GM21737 (cell line): ENCODE results near the gene ARHGAP26.
A peak's percentile ranks its signal among the peaks of the same experiment; 100 is the strongest.

Source experiments
- ATAC-seq: cut with Tn5 transposase; IDR thresholded peaks from one replicate; pipeline ENCODE4 v1.9.1; 2021; ENCODE audit warnings: mild to moderate bottlenecking, moderate library complexity; ENCODE audit not compliant: unreplicated experiment

The ARHGAP26 gene

DNA sequence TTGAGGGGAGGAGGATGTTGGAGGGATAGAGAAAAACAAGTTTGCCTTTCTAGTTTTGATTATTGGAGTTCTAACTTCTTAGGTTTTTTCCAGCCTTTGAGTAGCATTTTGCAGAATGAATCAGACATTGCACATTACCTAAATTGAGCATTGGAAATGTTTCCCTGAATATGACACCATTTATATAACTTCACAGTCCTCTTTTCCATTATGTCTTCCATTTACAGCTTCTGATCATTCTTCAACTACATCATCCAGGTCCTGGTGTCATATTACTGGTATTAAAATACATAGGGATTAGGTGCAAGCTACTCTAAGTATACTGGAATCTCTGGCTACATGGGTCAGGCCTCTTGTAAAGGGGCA is 286.1 kb downstream of the ARHGAP26 start:
- no peak for ATAC-seq

DNA sequence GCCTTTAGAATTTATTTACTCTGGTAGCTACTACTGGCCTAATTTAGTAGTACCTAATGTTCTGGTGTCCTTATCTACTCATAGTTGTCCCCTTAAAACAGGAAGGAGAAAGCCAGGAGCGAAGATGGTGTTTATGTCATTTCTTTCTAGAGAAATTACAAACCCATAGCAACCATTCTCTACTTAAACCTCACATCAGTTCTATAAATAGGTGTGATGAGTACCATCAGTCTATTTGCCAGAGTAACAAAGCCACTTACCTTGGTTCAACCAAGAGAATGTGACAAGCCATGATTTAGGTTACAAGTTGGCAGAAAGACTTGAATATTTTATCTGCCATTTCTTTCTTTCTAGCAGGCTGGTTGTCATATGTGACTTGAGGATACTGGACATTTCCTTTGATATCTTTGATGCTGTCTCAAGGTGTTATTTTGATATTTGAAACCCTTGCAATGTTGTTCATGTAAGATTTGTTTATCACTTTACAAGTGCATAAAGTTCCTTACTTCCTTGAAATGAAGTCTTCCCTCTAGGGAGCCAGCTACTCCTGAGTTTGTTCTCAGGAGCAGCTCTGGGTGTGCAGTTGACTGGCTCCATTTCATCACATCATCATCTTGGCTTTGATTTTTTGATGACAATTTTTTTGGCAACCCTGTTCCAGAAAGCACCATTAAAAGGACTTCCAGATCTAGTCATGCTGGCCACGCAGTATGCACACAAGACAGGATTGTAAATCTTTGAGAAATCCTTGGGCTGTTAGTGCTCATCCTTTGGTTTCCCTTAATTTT is 286.8 kb downstream of the ARHGAP26 start:
- no peak for ATAC-seq

DNA sequence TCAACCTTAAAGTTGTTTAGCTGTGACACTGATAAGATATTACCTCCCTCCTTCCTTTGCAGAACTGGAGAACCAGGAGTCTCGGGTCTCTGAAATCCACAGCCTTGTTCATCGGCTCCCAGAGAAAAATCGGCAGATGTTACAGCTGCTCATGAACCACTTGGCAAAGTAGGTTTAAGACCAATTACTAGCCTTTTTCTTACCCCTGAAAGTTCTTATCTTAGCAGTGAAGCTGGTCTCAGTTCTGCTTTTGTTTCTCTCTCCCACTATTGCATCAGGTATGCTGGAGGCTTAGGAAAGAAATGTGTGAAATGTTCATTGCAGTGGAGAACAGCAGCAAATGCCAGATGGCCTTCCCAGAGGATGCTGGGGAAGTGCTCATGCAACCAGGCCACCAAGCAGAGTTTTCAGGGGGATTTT is 287.4 kb downstream of the ARHGAP26 start:
- peak; percentile 41 for ATAC-seq

DNA sequence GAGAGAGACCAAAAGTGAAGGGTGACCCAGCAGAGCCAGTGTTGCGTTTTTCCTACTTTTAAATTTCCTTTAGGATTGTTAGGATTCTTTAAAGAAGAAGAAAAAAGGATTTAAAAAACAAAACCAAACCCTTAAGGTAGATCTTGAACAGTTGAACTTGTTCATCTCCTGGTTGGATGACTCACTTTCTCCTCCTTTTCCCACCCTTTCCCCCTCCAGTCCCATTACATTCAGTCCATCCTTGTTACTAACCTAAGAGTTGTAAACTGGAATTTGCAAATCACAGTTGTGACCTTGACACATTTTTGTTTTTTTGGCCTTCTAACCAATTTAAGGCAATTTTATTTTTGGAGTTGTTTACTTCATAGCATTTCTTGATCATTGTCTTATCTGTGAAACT is 289.2 kb downstream of the ARHGAP26 start:
- no peak for ATAC-seq

DNA sequence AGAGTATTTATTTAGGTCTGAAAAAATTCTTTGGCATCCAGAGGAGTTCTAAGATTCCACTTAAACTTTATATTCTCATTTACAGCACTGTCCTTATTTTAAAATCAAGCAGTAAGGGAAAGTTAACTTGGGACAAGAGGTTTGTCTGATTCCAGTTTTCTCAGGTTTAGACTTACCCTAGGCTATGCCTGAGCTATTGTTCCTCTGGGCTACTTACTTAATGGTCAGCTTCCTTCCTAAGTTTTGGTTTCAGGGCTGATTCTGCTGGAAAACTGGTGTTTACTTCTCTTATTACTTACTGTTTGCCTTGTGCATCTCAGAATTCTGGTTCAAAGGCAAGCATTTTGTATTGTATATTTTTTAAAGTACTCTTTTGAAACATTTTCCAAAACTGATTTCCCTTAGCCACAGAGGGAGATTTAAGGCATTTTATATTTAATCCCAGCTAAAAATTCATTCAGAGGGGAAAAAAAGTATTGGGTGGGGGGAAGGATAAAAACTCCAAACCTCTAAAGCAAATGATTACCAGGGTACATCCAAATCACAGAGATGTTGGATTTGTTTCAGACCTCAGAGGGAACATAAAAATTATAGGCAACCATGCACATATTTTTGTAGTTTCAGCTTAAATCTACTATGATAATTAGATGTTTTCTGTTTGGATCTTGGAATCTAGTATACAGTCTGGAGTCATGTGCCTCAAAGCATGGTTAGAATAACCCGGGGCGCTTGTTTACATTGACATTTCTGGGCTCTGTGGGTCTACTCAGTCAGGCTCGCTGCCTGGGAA is 290.0 kb downstream of the ARHGAP26 start:
- no peak for ATAC-seq

DNA sequence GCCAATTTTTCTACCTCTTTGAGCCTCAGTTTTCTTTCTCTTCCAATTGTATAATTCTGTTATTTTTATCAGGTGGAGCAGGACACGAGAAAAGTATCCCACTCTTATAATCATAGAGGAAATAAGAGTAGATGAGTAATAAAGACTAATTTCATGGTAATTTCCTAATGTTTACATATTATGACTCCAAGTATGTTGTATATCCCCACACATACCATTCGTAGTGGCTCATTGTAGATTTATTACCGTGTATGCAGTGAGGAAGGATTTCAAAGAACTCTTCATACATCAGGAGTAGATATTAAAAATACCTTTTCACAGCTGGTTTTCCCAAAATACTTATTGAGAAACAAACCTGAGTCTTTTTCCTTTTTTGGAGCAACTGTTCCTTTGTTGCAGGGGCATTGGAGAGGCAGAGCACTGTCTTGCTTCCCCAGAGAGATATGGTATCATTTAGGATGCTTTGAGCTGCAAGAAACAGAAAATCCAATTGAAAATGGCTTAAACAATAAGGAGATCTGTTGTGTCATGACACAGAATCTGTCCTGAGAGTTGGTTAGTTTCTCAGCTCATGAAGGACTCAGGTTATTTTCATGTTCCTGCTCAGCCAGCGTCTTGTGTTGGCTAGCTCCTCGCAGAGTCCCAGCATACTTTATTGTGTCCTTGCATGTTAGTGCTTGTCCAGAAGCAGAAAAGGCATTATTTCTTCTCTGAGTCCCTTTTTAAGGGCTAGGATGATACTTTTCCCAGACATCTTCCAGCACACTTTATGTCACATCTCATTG is 291.2 kb downstream of the ARHGAP26 start:
- ATAC-seq, result no peak

DNA sequence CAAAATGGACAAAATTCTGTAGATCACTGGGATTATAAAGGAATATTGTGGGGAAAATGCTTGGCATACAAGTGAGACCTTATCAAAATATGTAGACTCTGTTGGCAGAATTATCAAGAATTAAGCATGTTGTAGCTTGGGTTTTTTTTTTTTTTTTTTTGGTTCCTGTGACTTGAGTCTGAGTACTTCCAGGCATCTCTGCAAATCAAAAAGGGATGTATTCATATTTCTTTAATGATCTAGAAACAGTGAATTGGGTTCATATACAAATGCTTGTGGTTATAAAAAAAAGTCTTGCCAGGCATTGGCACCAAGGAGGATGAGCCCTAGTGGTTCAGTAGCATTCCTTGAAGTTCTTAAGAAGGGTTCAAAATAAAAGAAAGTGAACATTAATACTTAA is 292.2 kb downstream of the ARHGAP26 start:
- no peak for ATAC-seq

DNA sequence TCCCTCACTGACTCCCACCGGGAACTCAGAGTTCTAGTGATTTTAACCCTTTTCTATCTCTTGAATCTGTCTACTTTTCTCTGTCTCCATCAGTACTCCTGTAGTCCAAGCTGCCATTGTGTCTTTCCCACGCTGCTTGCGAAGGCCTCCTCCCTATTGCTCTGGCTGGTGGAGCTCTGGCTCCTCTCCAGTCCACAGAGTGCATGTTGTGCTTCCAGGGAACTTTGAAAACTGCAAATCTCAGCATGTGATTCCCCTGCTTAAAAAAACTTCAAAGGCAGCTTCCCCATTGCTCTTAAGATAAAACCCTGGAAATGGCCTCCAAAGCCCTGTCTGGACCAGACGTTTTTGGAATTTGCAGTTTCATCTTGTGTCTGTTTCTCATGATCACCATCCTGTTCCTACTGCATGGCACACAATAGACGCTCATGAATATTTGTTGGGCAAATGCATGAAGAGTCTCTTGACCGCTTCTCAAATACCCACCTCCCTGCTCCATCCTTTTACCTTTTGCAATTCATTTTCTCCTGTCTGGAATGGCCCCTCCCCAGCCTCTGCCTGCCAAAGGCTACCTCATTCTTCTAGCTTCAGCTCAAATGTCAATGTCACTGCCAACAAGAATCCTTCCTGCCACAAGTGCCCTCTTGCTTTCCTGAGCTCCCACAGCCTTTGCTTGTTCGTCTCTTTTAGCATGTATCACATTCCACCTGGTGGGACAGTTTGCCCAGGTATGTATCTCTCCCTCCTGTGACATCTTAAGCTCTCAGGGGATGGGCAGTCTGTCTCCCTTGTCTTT is 293.2 kb downstream of the ARHGAP26 start:
- no peak for ATAC-seq

DNA sequence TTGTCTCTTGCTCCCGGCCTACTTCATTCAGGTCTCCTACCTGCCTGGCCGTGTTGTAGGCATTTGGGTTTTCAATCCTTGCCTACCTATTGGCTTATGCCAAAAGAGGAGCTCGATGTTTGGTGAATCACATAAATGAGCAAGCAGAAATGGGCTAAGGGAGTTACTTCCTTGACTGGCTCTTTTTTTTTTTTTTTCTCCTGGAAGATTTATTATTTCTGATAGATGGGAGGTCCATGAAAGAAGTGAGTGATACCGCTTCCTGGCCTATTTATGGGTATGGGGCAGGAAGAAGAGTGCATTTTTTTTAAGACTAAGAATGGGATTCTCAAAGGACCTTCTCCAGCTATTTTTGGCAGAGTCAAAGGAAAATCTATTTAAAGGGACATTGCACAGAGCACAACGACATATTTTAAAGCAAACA is 294.1 kb downstream of the ARHGAP26 start:
- ATAC-seq, result no peak

DNA sequence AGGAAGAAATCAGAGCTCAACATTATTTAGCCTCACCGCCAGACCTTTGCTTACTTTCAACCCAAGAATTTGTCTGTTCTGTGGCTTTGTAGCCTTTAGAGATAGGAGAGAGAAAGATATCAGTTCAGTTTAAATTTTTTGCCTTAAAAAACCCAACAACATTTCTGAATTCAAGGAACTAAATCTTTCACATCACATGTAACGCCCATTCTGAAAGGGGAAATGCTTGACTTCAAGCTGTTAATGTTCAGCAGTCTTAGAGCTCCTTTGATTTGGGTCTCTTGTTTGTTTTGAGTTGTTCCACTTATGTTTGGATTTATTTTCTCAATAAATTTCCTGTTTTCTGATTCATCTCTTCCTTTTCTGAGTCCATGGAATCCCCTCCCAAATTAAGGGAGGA is 294.5 kb downstream of the ARHGAP26 start:
- ATAC-seq, result no peak

DNA sequence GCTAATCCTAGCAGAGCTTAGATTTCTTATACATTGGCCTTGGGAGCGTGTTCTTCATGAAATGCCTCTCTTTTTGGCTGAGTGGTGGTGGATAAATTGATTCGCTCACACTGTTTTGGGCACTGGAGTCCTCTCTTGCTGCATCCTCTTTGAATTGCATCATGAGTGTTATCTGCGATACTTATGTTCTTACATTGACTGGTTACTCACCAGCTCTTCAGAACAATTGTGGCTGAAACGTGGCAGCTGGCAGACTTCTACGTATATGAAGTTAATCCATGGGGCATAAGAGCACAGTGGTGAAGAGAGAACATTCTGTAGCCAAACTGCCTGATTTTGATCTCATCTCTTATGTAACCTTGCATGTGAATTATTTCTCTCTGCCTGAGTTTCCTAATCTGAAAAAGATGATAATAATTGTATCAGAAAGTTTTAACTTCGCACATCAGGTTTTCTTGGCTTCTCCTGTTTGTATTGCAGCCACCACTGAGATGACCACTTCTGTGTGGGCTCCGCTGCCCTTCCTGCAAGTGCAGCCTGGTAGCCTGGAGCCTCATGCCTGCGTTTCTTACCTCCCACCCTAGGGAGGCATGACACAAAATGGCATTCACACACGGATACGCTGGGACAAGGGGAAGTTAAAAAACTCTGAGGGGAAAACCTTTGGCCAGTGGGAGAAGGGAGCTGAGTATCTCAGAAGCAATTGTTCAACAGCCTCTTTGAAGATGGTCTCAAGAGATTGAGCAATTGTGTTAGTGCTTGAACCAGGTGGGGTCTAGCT is 295.2 kb downstream of the ARHGAP26 start:
- no peak for ATAC-seq

DNA sequence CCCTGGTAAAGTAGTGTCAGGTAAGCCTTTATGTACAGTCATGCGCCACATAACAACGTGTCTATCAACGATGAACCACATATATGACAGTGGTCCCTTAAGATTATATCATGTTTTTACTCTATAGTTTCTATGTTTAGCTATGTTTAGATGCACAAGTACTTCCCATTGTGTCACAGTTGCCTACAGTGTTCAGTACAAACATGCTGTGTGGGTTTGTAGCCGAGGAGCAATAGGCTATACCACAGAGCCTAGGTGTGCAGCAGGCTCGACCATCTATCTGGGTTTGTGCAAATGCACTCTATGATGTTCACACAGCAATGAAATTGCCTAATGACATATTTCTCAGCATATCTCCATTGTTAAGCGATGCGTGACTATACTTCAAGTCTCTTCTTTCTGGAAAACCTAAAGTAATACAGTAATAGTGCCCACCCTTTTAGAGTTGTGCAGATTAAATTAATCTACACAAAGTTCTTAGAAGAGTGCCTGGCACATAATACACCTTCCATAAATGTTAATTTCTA is 295.9 kb downstream of the ARHGAP26 start:
- no peak for ATAC-seq

DNA sequence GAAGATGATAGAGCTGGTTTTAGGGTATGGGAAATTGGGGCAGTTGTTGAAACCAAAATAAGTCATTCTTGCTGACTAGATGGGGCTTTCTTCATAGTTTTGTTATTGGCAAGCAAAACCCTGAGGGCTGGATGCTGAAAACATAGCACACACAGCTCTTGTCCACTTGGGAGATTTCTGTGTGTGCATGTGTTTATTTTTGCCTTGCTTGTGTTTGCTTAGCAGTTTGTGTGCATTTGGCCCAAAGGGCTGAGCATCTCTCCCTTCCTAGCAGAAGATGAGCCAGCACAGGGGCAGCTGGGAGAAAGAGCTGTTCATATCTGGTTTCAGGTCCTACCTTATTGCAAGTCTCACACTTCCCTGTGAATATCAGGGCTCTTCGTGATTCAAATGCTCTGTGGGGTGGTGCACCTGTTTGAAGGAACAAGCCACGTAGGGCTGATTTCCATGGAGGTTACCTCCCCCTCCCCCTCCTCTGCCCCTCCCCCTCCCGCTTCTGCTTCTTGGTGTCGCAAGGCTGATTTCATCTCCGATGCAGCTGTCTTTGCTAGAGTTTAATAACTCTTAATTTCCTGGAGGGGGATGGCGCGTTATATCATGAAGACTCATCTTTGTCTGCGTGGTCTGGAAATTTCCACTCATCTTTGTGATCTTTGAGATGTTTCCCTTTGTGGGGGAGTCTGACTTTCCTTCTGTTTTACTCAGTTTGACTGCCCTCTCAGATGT is 296.5 kb downstream of the ARHGAP26 start:
- peak; percentile 62 for ATAC-seq

DNA sequence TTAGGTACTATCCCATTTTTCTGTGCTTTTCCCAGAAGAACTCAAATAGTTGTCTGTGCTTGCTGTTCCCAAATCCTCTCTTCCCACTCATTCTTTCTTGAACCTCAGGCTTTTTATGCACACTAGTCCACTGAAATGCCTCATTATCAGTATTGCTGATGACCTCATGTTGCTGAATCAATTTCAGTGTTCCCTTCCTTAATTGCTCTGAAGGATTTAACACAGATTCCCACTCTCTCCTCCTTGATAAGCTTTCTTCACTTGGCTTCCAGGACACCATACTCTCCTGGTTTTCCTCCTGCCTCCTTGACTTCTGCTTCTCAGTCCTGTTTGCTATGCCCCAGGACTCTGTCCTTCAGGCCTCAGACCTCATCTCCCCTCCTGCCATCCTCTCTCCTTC is 298.5 kb downstream of the ARHGAP26 start:
- ATAC-seq, result no peak

DNA sequence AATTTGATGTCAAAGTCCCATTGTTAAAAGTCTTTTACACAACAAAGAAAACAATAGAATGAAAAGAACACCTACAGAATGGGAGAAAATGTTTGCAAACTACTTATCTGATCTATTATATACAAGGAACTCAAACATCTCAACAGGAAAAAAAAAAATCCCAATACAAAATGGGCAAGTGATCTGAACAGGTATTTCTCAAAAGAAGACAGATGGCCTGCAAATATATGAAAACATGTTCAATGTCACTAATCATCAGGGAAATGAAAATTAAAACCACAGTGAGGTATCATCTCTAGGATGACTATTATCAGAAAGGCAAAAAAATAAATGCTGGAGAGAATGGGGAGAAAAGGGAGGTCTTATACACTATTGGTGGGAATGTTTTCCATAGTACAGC is 301.8 kb downstream of the ARHGAP26 start:
- no peak for ATAC-seq

DNA sequence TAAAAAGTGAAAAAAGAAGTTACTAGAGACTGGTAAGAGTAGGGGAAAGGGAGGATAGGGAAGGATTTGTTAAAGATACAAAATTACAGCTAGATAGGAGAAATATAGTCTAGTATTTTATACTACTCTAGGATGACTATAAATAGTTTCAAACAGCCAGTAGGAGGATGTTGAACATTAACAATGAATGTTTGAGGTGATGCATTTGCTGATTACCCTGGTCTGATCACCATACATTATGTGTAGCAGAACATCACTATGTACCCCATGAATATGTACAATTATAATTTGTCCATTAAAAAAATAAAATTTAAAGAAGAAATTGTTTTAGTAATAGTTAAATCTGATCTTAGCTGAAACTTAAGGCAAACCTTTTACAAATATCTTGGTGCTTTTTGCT is 302.6 kb downstream of the ARHGAP26 start:
- no peak for ATAC-seq

DNA sequence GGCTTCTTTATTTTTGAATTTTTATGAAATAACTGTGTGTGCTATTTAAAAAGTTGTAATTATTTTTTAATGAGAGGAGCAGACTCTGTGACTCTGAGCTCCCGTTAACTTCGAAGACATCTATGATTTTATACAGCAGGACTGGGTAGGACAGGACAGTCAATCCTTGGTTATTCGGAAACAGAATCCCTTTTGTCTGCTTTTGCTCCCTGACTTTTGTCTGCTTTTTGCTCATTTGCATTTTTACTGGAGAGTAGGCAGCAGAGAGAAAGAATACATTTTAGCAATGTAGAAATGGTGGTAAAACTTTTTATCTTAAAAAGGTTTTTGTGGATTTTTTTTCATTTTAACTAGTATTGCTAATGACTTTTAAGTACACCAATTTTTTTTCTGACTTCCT is 303.6 kb downstream of the ARHGAP26 start:
- ATAC-seq, result no peak

DNA sequence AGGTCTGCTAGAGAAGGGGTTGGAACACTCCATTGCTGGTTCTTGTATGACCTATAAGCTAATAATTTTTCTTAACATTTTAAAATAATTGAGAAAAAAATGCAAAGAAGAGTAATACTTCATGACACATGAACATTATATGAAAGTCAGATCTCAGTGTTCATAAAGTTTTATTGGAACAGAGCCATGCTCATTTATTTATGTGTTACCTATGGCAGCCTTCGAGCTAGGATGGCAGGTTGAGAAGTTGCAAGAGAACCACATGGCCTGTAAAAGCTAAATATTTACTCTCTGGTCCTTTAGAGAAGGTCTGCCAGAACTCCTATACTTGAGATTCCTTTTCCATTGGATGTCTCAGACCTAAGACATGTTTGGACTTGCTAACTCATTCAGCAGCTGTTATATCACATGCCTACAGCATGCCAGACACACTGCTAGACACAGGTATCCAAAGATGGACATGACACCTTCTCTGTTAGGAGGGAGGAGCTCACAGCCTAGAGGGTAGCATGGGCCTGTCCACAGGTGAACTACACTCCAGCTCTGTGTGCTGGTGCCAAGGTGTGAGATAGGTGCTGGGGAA is 304.3 kb downstream of the ARHGAP26 start:
- ATAC-seq, result no peak

DNA sequence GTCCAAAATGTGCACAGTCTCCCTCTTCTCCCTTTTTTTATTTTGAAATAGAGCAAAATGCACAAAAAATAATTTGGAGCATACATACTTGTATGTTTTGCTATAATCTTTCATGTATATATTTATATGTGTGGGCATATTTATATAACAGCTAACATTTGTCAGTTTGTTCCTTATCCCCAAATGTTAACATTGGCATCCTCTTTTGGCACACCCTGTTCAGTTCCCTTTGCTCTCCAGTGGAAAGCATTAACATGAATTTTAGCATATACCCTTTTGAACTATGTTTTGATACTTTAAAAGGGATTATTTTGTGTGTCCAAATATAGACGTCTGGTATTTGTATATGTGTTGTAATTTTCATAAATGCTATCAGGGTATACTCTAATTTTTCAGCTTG is 306.2 kb downstream of the ARHGAP26 start:
- no peak for ATAC-seq
